H1 (cell line): ENCODE results near the gene C19orf12.

Source experiments
- CREB1 ChIP-seq: IDR thresholded peaks from 2 replicates; pipeline ENCODE4 v1.6.1; 2012; ENCODE audit warnings: inconsistent platforms
- CTCF ChIP-seq, 3 experiments: IDR thresholded peaks; 1 replicate in 2 of 3; 2 replicates in 1 of 3; pipeline versions ENCODE4 v1.5.1 to v1.6.1; 2011; ENCODE audit warnings: low read length in 3 of 3, mild to moderate bottlenecking in 3 of 3, inconsistent platforms in 2 of 3, low read depth in 1 of 3, moderate library complexity in 1 of 3; ENCODE audit not compliant: insufficient read depth in 1 of 3; ENCODE audit errors: control extremely low read depth in 1 of 3
- EP300 ChIP-seq, 2 experiments: IDR thresholded peaks; 1 replicate in 1 of 2; 2 replicates in 1 of 2; pipeline ENCODE4 v1.6.1; 2011 to 2012; ENCODE audit warnings: low read depth in 2 of 2, low read length in 2 of 2, mild to moderate bottlenecking in 2 of 2, borderline replicate concordance in 1 of 2, inconsistent platforms in 1 of 2, moderate library complexity in 1 of 2
- EZH2 ChIP-seq: fragments of 200-600 bp; sonication (generic); IDR thresholded peaks from 2 replicates; pipeline ENCODE4 v1.7.1; 2012; ENCODE audit warnings: low read depth, mild to moderate bottlenecking, moderate library complexity, low read length, inconsistent platforms; ENCODE audit not compliant: severe bottlenecking
- MAFK ChIP-seq: IDR thresholded peaks from 2 replicates; pipeline ENCODE4 v1.6.1; 2012; ENCODE audit warnings: low read depth, mild to moderate bottlenecking, improper control_type of control experiment, low read length
- TBP ChIP-seq: IDR thresholded peaks from 2 replicates; pipeline ENCODE4 v1.6.1; 2011; ENCODE audit warnings: low read depth, low read length, improper control_type of control experiment
- ZNF274 ChIP-seq: IDR thresholded peaks from 2 replicates; pipeline ENCODE4 v1.7.0; 2012; ENCODE audit warnings: low read length, borderline replicate concordance; ENCODE audit errors: extremely low read depth

- TF ChIP-seq CTCF (IDR thresholded peaks at IDR 0.05; ENCODE audit: control extremely low read depth in 1 of 3, insufficient read depth in 1 of 3, low read depth in 1 of 3, low read length in 3 of 3) (no peak), MAFK (no peak), ZNF274 (no peak), EP300 (IDR thresholded peaks at IDR 0.05; ENCODE audit: borderline replicate concordance in 1 of 2, low read depth in 2 of 2, low read length in 2 of 2) (no peak), EZH2 (no peak), TBP (no peak), CREB1 (no peak)
These were observed 599 bp downstream of the C19orf12 start for GRCh38 chr19:29714371-29714952.
